GM18951 (cell line): ENCODE measurements around the gene TAF3.
"Not testable (repeated sequence)": the region's sequence is repeated elsewhere in the genome, so short reads cannot be mapped to it uniquely, and the experiment has no call there.

Source experiments
- POLR2A ChIP-seq: IDR thresholded peaks from 4 replicates; pipeline ENCODE4 v1.6.1; 2011; ENCODE audit warnings: mild to moderate bottlenecking; ENCODE audit not compliant: insufficient read length, insufficient read depth; ENCODE audit errors: extremely low read depth
- in situ Hi-C: fragments of 300-500 bp; cut with MboI; formaldehyde crosslinking; loops from one replicate; pipeline ENCODE4 v1.12.0; 2022; ENCODE audit warnings: low sequenced_read_pairs, mixed read lengths, inconsistent platforms; ENCODE audit not compliant: unreplicated experiment

The TAF3 gene

GRCh38 chr10:7818295-7819120 is at the start of gene TAF3:
TAF3 (plus strand) TSS chr10:7818505; CDS start chr10:7818710, 205 bp downstream.
- in situ Hi-C loops: no loop called here
- peak; percentile 94 for TF ChIP-seq POLR2A

- in situ Hi-C loops: no loop called here
- no peak for TF ChIP-seq POLR2A
Observed at GRCh38 chr10:7773845-7774801, 44.2 kb upstream of the TAF3 start.

GRCh38 chr10:7776777-7777176 is 41.5 kb upstream of the TAF3 start:
- in situ Hi-C loops: no loop called here
- no peak for TF ChIP-seq POLR2A

GRCh38 chr10:7782194-7782593 is 36.1 kb upstream of the TAF3 start:
- in situ Hi-C loops: not testable (repeated sequence)

DNA sequence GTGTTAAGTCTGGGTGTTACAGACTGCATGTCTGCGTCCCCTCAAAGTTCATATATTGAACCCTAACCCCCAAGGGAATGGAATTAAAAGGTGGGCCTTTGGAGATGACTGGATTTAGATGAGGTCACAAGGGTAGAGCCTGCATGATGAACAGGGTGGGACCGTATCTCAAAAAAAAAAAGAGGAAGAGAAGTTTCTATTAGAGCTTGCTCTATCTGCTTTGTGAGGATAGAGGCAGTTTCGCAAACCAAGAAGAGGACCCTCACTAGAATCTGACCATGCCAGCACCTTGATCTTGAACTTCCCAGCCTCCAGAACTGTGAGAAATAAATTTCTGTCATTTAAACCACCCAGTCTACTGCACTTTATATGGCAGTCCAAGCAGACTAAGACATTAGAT is 31.9 kb upstream of the TAF3 start:
- in situ Hi-C loops: no loop called here
- no peak for TF ChIP-seq POLR2A

GRCh38 chr10:7787150-7787856 is 31.0 kb upstream of the TAF3 start:
- no peak for TF ChIP-seq POLR2A
- in situ Hi-C loops: no loop called here

- in situ Hi-C loops: no loop called here
Observed at GRCh38 chr10:7787857-7788638, 30.3 kb upstream of the TAF3 start, which contains the start of the genes ATP5F1C and KIN. ATP5F1C (plus strand) TSS chr10:7788177; CDS start chr10:7788208, 31 bp downstream. KIN (minus strand) TSS chr10:7787993; CDS start chr10:7787933, 60 bp downstream.

DNA sequence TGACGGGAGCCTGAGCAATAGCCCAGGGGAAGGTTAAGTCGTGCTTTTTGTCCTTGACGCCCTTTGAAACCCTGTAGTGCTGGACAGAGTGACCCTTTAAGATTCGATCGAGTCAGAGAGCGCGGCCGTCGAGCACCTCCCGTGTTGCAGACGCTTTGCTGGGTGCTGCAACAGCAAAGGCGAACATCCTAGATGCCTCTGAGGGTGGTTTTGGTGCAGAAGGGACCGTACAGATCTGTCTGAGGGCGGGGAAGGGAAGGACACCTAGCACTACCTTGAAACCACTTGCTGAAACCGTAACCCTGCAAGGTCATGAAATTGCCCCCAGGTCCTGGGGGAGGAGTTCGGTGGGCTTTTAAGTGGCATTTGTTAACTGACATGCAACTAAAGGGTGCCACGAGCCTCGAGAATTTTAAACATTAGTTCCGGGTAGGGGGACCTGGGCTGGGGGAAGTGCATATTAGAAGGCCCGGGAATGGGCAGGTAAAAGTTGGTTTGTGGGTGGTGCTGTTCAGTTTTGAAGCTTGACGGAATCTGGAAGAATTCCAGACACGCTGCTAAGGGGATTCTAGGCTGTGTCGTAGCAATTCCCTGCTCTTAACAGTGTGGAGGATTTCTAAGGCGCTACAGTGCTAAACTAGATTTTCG is 29.5 kb upstream of the TAF3 start:
- in situ Hi-C loops: no loop called here
- no peak for TF ChIP-seq POLR2A

More at GRCh38 chr10:7787857-7788638, 30.3 kb upstream of the TAF3 start, which contains the start of the genes ATP5F1C and KIN:
- TF ChIP-seq POLR2A: peak; percentile 96

DNA sequence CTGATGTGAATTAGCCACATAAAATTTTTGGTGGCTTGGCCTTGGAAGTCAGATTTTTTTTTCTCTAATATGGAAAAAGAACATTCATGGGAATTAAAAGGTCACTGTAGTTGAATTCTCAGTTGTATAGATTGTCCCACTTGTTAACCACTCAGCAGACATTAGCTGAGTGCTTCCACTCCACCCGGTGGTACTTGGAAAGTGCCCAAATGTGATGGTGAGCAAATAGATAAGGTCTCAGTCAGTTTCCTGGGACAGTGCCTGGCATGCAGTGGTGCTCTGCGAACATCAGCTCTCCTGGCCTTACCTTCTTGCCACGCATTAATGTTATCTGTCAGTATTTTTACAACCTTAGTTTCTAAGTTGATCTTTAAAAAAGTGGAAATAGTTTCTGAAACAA is 28.9 kb upstream of the TAF3 start:
- TF ChIP-seq POLR2A: no peak
- in situ Hi-C loops: no loop called here

DNA sequence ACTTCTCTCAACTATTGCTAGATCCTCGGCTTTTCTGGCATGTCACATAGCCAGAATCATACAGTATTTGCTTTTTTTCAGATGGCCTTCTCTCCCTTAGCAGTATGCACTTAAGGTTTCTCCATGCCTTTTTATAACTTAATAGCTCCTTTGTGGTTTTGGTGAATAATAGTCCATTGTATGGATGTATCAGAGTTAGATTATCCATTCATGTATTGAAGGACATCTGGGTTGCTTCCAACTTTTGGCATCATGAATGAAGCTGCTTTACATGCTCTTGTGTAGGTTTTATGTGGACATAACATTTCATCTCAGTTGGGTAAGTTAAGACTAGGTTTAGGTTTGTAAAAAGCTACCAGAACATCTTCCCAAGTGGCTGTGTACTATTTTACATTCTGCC is 25.8 kb upstream of the TAF3 start:
- no peak for TF ChIP-seq POLR2A
- in situ Hi-C loops: no loop called here

- in situ Hi-C loops: no loop called here
- TF ChIP-seq POLR2A: no peak
Observed at GRCh38 chr10:7794251-7795026, 23.9 kb upstream of the TAF3 start.
